ENCODE measurements around the gene FMNL2.
"Not testable (repeated sequence)": the region's sequence is repeated elsewhere in the genome, so short reads cannot be mapped to it uniquely, and the experiment has no call there.

Gene FMNL2

GRCh38 chr2:152467677-152468410 lies 132.9 kb downstream of the FMNL2 start:
- Histone ChIP-seq H3K36me3 (replicated peaks) (no peaks in the 10 kb centered on the region), H3K27me3 (replicated peaks) (no peaks in the 10 kb centered on the region), H3K27ac (no peak overlapping the region), H3K4me3 (ENCODE audit: low read depth, low read length) (no peak overlapping the region)
- in situ Hi-C loops (cut with HindIII; ENCODE audit: low pct_ligation_motif_present, low sequenced_read_pairs), result no loop called here
- no peak for DNase-seq
- TF ChIP-seq, protein P1, sequence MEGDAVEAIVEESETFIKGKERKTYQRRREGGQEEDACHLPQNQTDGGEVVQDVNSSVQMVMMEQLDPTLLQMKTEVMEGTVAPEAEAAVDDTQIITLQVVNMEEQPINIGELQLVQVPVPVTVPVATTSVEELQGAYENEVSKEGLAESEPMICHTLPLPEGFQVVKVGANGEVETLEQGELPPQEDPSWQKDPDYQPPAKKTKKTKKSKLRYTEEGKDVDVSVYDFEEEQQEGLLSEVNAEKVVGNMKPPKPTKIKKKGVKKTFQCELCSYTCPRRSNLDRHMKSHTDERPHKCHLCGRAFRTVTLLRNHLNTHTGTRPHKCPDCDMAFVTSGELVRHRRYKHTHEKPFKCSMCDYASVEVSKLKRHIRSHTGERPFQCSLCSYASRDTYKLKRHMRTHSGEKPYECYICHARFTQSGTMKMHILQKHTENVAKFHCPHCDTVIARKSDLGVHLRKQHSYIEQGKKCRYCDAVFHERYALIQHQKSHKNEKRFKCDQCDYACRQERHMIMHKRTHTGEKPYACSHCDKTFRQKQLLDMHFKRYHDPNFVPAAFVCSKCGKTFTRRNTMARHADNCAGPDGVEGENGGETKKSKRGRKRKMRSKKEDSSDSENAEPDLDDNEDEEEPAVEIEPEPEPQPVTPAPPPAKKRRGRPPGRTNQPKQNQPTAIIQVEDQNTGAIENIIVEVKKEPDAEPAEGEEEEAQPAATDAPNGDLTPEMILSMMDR (IDR thresholded peaks at IDR 0.05; ENCODE audit: low read depth, low read length, missing control alignments), result no peak

DNA sequence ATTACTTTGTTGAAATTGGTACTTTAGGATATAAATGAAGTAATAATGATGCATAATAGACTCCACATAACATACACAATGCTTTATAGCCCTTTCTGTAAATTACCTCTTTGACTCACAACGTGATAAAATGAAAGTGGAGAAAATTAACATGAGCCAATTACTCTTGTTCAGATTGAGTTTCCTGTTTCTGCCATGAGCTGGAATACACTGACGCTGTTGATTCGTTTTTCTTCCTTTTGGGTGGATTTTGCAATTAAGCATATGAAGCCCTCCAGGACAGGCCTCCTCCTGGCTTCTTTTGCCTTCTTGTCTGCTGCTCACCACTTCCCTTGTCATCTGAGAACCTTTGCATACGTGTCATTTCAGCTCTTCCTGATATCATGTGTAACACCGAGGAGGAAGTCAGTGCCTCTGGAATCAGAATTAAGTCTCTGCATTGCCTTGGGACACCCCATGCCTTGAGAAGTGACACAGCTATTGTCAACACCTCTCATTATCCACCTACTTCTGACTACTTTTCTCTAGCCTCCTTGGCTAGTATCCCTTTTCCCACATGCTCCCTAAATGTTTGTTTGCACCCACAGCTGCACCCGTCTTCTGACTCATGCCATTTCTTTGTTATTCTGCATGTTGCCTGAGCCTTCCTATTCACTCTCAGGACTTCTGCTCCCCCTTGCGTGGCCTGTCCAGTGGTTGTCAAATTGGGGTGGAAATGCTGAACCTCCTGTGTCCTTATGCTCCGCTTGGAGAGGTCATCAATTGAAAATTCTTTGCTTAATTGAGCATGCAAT lies 134.1 kb downstream of the FMNL2 start:
- peak; percentile 49 for DNase-seq
- H3K27ac ChIP-seq, result peak overlapping the region; percentile 19
- TF ChIP-seq, protein P1 (IDR thresholded peaks at IDR 0.05; ENCODE audit: low read depth, low read length, missing control alignments), result peak; percentile 28
- H3K4me3 ChIP-seq (ENCODE audit: low read depth, low read length), result no peak overlapping the region
- in situ Hi-C loops (cut with HindIII; ENCODE audit: low pct_ligation_motif_present, low sequenced_read_pairs), result no loop called here
- no peaks in the 10 kb centered on the region for H3K36me3 ChIP-seq (replicated peaks)
- H3K27me3 ChIP-seq (replicated peaks), result no peaks in the 10 kb centered on the region

DNA sequence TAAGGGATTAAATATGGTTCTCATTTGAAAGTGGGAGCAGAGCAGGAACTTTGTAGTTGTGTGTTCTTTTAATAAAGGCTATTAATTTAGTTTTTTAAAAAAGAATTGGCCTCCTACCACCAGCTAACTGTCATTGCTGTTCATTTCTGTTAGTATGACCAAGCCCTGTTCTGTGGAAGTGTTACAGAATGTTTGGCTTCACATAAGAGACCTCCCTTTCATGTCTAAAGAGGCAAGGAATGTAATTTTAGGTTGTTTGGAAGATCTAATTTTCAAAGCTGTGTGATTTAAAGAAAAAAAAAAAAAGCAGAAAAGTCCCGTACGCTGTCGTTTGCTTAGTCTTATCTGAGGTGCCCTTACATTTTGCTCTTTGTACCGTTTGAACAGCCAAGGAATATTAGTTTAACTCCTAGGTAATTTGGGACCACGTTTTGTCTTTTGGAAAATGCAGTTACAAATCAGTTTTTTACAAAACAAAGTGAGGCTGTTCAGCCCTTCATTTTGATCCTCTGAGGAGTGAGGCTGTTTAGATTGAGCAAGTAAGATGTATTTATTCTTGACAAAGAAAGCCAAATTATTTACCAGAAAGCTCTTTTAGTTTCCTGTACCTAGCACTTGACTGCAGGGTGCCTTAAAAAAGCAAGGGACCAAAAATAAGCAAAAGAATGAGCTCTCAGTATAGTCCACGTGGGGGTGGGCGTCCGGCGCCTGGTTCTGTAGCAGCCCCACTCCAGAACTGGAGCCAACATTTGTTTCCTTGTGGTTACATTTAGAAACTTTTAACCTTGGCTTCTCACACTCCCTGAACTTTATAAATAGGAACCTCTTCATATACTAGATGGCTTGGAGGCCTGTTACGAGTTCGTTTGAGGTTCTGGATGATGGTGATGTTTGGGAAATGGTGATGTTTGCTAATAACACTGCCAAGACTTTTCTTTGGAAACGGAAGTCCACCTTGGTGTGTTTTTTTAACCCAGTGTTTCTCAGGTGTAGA lies 136.2 kb downstream of the FMNL2 start:
- H3K27me3 ChIP-seq (replicated peaks), result no peaks in the 10 kb centered on the region
- no peak for DNase-seq
- in situ Hi-C loops (cut with HindIII; ENCODE audit: low pct_ligation_motif_present, low sequenced_read_pairs), result no loop called here
- H3K4me3 ChIP-seq (ENCODE audit: low read depth, low read length), result no peak overlapping the region
- no peaks in the 10 kb centered on the region for H3K36me3 ChIP-seq (replicated peaks)
- no peak overlapping the region for H3K27ac ChIP-seq
- TF ChIP-seq, protein P1 (IDR thresholded peaks at IDR 0.05; ENCODE audit: low read depth, low read length, missing control alignments), result no peak

DNA sequence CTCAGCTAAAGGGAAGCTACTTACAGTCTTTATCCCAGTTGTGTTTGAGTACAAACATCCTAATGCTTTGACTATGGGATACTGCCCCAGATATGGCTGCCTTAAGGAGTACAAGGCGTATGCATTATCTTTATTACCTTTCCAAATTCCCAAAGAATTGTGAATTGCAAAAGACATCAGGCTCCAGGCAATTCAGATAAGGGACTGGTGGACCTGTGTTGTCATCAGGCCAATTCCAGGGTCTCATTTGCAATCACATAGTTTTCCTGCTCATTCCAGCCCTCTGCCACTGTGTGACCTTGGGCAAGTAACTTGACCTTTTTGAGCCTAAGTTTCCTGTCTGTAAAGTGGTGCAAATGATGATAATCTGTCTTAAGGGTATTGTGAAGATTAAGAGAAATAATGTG lies 137.5 kb downstream of the FMNL2 start:
- no peaks in the 10 kb centered on the region for H3K36me3 ChIP-seq (replicated peaks)
- no peaks in the 10 kb centered on the region for H3K27me3 ChIP-seq (replicated peaks)
- H3K4me3 ChIP-seq (ENCODE audit: low read depth, low read length), result no peak overlapping the region
- in situ Hi-C loops (cut with HindIII; ENCODE audit: low pct_ligation_motif_present, low sequenced_read_pairs), result no loop called here
- H3K27ac ChIP-seq, result no peak overlapping the region
- TF ChIP-seq, protein P1 (IDR thresholded peaks at IDR 0.05; ENCODE audit: low read depth, low read length, missing control alignments), result no peak
- DNase-seq, result no peak

DNA sequence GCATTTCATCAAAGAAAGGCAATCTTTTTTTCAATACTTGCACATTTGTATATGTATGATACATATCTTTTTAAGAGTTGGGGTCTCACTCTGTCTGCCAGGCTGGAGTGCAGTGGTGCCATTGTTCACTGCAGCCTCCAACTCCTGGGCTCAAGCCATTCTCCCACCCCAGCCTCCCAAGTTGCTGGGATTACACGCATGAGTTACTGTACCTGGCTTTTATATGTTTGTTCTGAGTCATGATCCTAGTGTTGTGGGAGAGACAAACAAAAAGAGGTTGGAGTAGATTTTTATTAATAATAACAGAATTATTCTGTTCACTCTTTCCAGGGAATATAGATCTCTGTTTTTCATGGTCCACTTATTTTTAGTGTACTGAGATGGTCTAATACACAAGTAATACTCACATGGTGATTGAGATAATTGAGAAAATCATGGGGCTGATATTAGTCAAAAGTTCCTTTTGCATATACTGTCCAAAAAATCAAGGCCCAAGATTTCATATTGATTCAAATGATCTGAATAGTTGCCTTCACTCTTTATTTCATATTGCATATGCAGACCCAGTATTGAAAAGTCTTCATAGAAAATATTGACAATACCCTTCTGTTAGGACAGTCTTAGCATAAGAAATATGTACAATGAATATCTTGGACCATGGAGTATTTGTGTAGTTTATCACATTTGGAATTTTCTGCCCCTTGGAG lies 138.3 kb downstream of the FMNL2 start:
- no peaks in the 10 kb centered on the region for H3K27me3 ChIP-seq (replicated peaks)
- TF ChIP-seq, protein P1 (IDR thresholded peaks at IDR 0.05; ENCODE audit: low read depth, low read length, missing control alignments), result no peak
- no peak for DNase-seq
- H3K4me3 ChIP-seq (ENCODE audit: low read depth, low read length), result no peak overlapping the region
- H3K36me3 ChIP-seq (replicated peaks), result no peaks in the 10 kb centered on the region
- in situ Hi-C loops (cut with HindIII; ENCODE audit: low pct_ligation_motif_present, low sequenced_read_pairs), result no loop called here
- no peak overlapping the region for H3K27ac ChIP-seq

GRCh38 chr2:152474523-152474922 lies 139.5 kb downstream of the FMNL2 start:
- DNase-seq, result not testable (repeated sequence)

More at GRCh38 chr2:152474523-152474922, 139.5 kb downstream of the FMNL2 start:
- in situ Hi-C loops (cut with HindIII; ENCODE audit: low pct_ligation_motif_present, low sequenced_read_pairs); H3K27me3 ChIP-seq (replicated peaks); H3K27ac ChIP-seq; H3K36me3 ChIP-seq (replicated peaks); H3K4me3 ChIP-seq (ENCODE audit: low read depth, low read length): not testable (repeated sequence)

Measured in brain microvascular endothelial cell (primary cell).